Erythroblast (primary cell): ENCODE data around the gene TOMM6.
"Not testable (repeated sequence)": the region's sequence is repeated elsewhere in the genome, so short reads cannot be mapped to it uniquely, and the experiment has no call there.

ENCODE experiments used
- DNase-seq, 2 experiments: peaks; one replicate each; lab custom pipeline; 2025; lab: John Stamatoyannopoulos, UW
- GATA1 ChIP-seq: IDR thresholded peaks from 2 replicates; pipeline ENCODE4 v1.6.1; 2011; ENCODE audit warnings: low read depth, mild to moderate bottlenecking, control low read depth, low read length, moderate library complexity
- POLR2A ChIP-seq: IDR thresholded peaks from 2 replicates; pipeline ENCODE4 v1.6.1; 2011; ENCODE audit warnings: mild to moderate bottlenecking, low read length

The TOMM6 gene

GRCh38 chr6:41786451-41787218, 859 bp upstream of the TOMM6 start:
- TF ChIP-seq GATA1, result no peak
- no peak for TF ChIP-seq POLR2A
- peak; percentile 88 to 94 for DNase-seq

GRCh38 chr6:41789390-41789724, 1.9 kb downstream of the TOMM6 start:
- TF ChIP-seq POLR2A, result no peak
- no peak for TF ChIP-seq GATA1
- peak in 1 of 2 experiments; percentile 39 for DNase-seq

GRCh38 chr6:41790045-41790444, 2.6 kb downstream of the TOMM6 start:
- TF ChIP-seq POLR2A (no peak), GATA1 (no peak)
- DNase-seq, result no peak

- DNase-seq, result no peak
- TF ChIP-seq GATA1 (no peak), POLR2A (no peak)
These were observed 3.8 kb downstream of the TOMM6 start for GRCh38 chr6:41791305-41791704.

GRCh38 chr6:41791984-41792383, 4.5 kb downstream of the TOMM6 start:
- DNase-seq, result no peak
- TF ChIP-seq GATA1 (no peak), POLR2A (peak; percentile 9)

GRCh38 chr6:41796474-41796873, 9.0 kb downstream of the TOMM6 start:
- DNase-seq, result no peak
- TF ChIP-seq GATA1, result no peak
- no peak for TF ChIP-seq POLR2A

GRCh38 chr6:41798901-41799558, 11.5 kb downstream of the TOMM6 start:
- no peak for TF ChIP-seq GATA1
- TF ChIP-seq POLR2A, result no peak
- DNase-seq, result no peak

- TF ChIP-seq GATA1 (no peak), POLR2A (no peak)
- no peak for DNase-seq
These were observed 12.0 kb downstream of the TOMM6 start for GRCh38 chr6:41799559-41799911.

- TF ChIP-seq GATA1 (no peak), POLR2A (no peak)
- DNase-seq, result peak in 1 of 2 experiments; percentile 14
These were observed 13.9 kb downstream of the TOMM6 start for GRCh38 chr6:41801380-41801779.

- DNase-seq, result no peak
- no peak for TF ChIP-seq POLR2A
- TF ChIP-seq GATA1, result no peak
These were observed 18.6 kb downstream of the TOMM6 start for GRCh38 chr6:41805830-41806774.

GRCh38 chr6:41811095-41811494, 23.6 kb downstream of the TOMM6 start:
- no peak for DNase-seq
- TF ChIP-seq GATA1, result no peak
- TF ChIP-seq POLR2A, result no peak

GRCh38 chr6:41811946-41812345, 24.5 kb downstream of the TOMM6 start:
- not testable (repeated sequence) for DNase-seq

- DNase-seq, result no peak
- TF ChIP-seq POLR2A, result no peak
- TF ChIP-seq GATA1, result no peak
These were observed 26.0 kb downstream of the TOMM6 start for GRCh38 chr6:41813469-41813868.

GRCh38 chr6:41813956-41814355, 26.5 kb downstream of the TOMM6 start:
- DNase-seq, result no peak
- no peak for TF ChIP-seq POLR2A
